Measurements from ENCODE around the gene CTRB2. TPM values are rescaled to one million over a fixed set of nuclear protein-coding genes. Genes with fewer than 3 reads are reported as not detected.
"Not testable (repeated sequence)": the region's sequence is repeated elsewhere in the genome, so short reads cannot be mapped to it uniquely, and the experiment has no call there.

The CTRB2 gene
- total RNA-seq, 3 donors from 2014 or later: not detected

DNA sequence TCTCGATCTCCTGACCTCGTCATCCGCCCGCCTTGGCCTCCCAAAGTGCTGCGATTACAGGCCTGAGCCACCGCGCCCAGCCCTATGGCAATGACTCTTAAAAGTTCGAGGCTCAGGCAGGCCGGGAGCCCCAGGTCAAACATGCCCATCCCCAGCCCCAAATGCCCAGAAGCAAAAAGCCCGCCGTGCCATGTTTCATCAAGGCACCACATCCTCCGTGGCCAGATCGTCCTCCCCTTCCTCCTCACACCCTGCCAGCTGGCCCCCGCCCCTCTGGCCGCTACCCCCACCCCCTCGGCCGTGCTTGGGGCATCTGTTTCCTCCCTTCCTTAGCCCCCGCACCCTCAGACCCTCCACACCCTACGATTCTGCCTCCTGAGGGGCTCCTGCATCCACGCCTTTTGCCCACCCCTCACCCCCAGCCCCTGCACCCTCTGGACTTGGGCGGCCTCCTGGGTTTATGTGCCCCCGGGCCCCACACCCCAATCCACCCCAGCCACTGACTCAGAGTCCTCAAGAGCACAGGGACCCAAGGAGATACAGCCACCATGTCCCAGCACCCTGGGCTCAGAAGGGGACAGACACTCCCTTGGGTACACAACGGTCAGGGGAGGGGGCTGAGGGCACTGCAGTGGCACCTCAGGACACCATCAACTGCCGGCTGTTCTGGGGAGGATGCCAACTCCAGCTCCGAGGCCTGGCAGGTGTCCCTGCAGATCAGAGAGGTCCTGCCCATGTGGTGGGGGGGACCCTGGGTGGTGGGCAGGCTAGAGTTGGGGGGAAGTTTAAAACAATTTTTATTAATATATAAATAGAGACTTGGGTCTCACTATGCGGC is 18.9 kb upstream of the CTRB2 start:
- ATAC-seq: peak; percentile 2
- no peaks in the 10 kb centered on the region for H3K36me3 ChIP-seq (ENCODE audit: low read depth)
- no peak for TF ChIP-seq CTCF (IDR thresholded peaks at IDR 0.05)
- DNase-seq: no peak
- H3K4me3 ChIP-seq: no peak overlapping the region
- H3K9me3 ChIP-seq: no peaks in the 10 kb centered on the region
- H3K4me1 ChIP-seq (ENCODE audit: low read depth): no peaks in the 10 kb centered on the region
- intact Hi-C loops (cut with DNase I, micrococcal nuclease): loop anchor here (2.0 kb wide), 1 partner anchor 19 kb away; the partner anchor contains the start of gene CTRB2 (in 2 of the 2)

DNA sequence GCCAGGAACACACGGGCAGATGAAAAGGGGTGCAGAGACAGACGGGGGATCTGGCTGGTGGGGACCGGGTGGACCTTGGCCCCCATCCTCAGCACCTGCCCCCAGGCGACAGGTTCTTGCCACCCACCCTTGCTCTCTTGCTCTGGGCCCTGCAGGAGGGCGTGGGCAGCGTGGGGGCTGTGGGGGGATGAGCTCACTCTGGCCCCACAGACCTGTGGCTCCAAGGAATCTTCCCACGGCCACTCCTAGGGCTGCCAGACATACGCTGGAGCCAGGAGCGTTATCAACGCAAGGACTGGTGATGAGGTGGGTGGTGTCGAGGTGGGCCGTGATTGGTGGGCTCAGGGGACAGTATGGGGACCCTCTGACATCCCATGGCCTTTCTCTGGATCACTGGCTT is 18.1 kb upstream of the CTRB2 start:
- no peak for TF ChIP-seq CTCF (IDR thresholded peaks at IDR 0.05)
- Histone ChIP-seq H3K36me3 (ENCODE audit: low read depth) (no peaks in the 10 kb centered on the region), H3K9me3 (no peaks in the 10 kb centered on the region), H3K4me3 (no peak overlapping the region), H3K4me1 (ENCODE audit: low read depth) (no peaks in the 10 kb centered on the region)
- ATAC-seq: peak; percentile 3
- DNase-seq: no peak
- intact Hi-C loops (cut with DNase I, micrococcal nuclease): loop anchor here (2.0 kb wide), 1 partner anchor 18 kb away; the partner anchor contains the start of gene CTRB2 (in 2 of the 2)

DNA sequence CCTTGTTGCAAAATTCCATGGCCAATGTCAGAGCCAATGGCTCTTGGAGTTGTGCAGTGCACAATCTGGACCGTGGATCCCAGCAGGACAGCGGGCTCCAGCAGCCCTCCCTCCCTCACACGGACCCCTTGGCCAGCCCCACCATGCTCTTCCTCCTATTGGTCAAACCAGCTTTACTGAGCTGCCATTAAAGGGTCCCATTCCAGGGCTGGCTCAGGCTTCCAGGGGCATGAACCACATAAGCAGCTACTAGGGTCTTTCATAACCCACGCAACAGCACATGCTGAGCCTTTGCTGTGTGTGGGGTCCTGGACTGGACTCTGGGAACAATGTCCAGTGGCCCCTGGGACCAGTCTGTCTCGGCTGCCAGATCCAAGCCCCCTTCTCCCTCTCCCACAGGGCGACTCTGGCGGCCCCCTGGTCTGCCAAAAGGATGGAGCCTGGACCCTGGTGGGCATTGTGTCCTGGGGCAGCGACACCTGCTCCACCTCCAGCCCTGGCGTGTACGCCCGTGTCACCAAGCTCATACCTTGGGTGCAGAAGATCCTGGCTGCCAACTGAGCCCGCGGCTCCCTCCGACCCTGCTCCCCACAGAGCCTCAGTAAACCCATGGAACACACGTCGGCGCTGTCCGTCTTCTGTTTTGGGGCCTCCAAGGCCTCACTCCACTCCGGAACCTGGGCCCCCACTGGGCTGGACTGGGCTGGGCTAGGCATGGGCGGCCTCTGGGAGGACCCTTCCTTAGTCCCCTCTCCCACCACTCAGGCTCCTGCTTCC is 17.5 kb upstream of the CTRB2 start:
- no peaks in the 10 kb centered on the region for H3K9me3 ChIP-seq
- no peak overlapping the region for H3K4me3 ChIP-seq
- H3K36me3 ChIP-seq (ENCODE audit: low read depth): no peaks in the 10 kb centered on the region
- no peaks in the 10 kb centered on the region for H3K4me1 ChIP-seq (ENCODE audit: low read depth)
- DNase-seq: no peak
- no peak for TF ChIP-seq CTCF (IDR thresholded peaks at IDR 0.05)
- ATAC-seq: peak; percentile 16
- intact Hi-C loops (cut with DNase I, micrococcal nuclease): loop anchor here (2.0 kb wide), 1 partner anchor 18 kb away; the partner anchor contains the start of gene CTRB2 (in 2 of the 2)

DNA sequence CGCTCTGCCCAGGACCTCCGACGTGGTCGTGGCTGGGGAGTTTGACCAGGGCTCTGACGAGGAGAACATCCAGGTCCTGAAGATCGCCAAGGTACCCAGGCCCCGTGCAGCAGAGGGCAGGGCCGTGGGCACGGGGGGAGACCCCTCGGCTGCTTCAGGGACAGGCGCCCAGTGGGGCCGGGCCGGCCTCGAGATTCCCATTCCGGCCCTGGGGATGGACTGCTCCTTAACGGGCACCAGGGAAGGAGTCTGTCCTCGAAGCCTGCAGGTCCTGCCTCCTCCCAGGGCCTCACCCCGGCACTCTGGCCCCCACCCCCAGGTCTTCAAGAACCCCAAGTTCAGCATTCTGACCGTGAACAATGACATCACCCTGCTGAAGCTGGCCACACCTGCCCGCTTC is 16.2 kb upstream of the CTRB2 start:
- H3K4me3 ChIP-seq; H3K36me3 ChIP-seq (ENCODE audit: low read depth); ATAC-seq; intact Hi-C loops (cut with DNase I, micrococcal nuclease); H3K9me3 ChIP-seq; H3K4me1 ChIP-seq (ENCODE audit: low read depth); DNase-seq: not testable (repeated sequence)

DNA sequence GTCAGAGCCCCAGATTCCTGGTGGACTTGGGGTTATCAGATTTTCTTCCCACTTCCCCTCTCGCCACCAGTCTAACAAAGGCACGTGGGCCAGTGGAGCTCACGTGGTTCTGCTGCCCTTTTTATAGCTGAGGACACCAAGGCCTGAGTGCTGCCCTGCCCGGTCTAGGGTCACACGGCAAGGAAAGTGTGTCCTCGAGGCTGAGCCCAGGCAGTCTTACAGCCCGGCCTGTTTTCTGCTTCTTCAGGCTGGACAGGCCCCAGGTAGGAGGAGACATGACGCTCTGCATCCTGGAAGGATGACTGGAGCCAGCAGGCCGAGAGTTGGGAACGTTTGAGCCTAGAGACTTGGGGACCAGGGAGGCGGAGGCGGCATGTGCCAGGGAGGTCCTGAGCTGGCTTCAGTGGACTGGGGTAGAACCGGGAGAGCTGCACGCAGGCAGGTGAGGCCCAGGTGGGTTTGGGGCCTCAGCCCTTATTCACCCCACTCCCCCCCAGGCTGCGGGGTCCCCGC is 15.4 kb upstream of the CTRB2 start:
- ATAC-seq (no peak), DNase-seq (no peak)
- Histone ChIP-seq H3K9me3 (no peaks in the 10 kb centered on the region), H3K36me3 (ENCODE audit: low read depth) (no peaks in the 10 kb centered on the region), H3K4me1 (ENCODE audit: low read depth) (no peaks in the 10 kb centered on the region), H3K4me3 (no peak overlapping the region)
- intact Hi-C loops (cut with DNase I, micrococcal nuclease): no loop called here
- TF ChIP-seq CTCF (IDR thresholded peaks at IDR 0.05): no peak

DNA sequence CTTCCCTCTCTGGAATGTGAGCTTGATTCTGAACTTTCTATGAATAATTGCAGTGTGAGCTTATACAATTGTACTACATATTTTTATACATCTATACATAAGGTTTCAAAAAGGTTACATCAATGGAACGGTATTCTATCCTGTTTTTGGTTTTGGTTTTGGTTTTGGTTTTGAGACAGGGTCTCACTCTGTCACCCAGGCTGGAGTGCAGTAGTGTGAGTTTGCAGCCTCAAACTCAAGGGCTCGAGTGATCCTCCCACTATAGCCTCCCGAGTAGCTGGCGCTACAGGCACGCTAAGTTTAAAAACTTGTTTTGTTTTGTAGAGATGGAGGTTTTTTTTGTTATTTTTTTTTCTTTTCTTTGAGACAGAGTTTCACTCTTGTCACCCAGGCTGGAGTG is 12.9 kb upstream of the CTRB2 start:
- intact Hi-C loops (cut with DNase I, micrococcal nuclease): no loop called here
- Histone ChIP-seq H3K9me3 (no peaks in the 10 kb centered on the region), H3K4me1 (ENCODE audit: low read depth) (no peaks in the 10 kb centered on the region), H3K4me3 (no peak overlapping the region), H3K36me3 (ENCODE audit: low read depth) (no peaks in the 10 kb centered on the region)
- no peak for DNase-seq
- ATAC-seq: no peak
- TF ChIP-seq CTCF (IDR thresholded peaks at IDR 0.05): no peak

Data from mucosa of descending colon (tissue), 3 donors.